ENCODE data around the gene LMBRD2.

DNA sequence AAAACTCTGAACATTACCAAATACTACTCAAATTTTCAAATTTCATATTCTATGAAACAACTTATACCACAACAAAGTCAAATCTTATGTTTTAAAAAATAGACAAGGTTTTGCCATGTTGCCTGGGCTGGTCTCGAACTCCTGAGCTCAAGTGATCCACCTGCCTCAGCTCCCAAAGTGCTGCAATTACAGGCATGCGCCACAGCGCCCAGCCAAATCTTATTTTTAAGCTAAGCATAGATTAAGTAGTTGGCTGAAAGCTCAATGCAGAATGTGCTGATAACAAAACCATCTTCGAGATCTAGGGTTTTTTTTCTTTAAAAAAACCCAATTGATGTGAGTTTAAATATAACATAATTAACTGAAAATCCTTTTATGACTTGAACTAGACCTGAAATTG is 6.4 kb downstream of the LMBRD2 start:
- no peak for TF ChIP-seq POLR2A (IDR thresholded peaks at IDR 0.05)
- TF ChIP-seq, protein P1, sequence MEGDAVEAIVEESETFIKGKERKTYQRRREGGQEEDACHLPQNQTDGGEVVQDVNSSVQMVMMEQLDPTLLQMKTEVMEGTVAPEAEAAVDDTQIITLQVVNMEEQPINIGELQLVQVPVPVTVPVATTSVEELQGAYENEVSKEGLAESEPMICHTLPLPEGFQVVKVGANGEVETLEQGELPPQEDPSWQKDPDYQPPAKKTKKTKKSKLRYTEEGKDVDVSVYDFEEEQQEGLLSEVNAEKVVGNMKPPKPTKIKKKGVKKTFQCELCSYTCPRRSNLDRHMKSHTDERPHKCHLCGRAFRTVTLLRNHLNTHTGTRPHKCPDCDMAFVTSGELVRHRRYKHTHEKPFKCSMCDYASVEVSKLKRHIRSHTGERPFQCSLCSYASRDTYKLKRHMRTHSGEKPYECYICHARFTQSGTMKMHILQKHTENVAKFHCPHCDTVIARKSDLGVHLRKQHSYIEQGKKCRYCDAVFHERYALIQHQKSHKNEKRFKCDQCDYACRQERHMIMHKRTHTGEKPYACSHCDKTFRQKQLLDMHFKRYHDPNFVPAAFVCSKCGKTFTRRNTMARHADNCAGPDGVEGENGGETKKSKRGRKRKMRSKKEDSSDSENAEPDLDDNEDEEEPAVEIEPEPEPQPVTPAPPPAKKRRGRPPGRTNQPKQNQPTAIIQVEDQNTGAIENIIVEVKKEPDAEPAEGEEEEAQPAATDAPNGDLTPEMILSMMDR (IDR thresholded peaks at IDR 0.05) = no peak
